Activated T-cell treated with anti-CD3 and anti-CD28 coated beads for 24 hours (primary cell): ENCODE measurements around the gene GDPD3.
"Not testable (repeated sequence)": the region's sequence is repeated elsewhere in the genome, so short reads cannot be mapped to it uniquely, and the experiment has no call there.

Experiments
- DNase-seq: peaks from one replicate; pipeline ENCODE4 v3.0.0-alpha.2; 2020; ENCODE audit warnings: low read depth

GDPD3 gene, protein sequence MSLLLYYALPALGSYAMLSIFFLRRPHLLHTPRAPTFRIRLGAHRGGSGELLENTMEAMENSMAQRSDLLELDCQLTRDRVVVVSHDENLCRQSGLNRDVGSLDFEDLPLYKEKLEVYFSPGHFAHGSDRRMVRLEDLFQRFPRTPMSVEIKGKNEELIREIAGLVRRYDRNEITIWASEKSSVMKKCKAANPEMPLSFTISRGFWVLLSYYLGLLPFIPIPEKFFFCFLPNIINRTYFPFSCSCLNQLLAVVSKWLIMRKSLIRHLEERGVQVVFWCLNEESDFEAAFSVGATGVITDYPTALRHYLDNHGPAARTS

DNA sequence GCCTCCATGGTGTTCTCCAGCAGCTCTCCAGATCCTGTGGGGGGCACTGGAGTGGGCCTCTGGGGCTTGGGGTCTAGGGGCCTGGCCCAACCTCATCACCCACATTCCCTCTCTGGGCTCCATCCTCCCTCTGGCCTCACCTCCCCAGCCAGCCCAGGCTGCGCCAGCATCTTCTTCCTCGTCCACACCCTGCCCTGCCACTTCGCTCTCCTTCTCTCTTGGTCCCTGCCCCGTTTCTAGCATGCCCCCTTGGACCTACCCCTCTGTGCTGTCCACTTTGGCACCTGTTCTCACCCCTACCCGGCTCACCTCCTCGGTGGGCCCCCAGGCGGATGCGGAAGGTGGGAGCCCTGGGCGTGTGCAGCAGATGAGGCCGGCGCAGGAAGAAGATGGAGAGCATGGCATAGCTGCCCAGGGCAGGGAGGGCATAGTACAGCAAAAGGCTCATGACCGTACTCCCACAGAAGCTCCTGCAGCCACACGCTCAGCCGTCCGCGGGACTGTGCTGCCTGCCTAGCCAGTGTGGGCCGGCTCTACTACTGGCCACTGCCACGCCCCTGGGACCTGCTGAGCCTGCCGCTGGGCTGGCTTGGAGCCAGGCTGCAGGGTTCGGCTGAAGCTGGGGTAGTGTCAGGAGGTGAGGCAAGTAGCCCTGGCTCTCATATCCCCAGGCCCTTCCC is at the start of gene GDPD3:
Gene GDPD3, minus strand, starts transcription at position 507 of the 680 bp plus-strand sequence. Its CDS starts 59 bp downstream, at position 448.
- no peak for DNase-seq

DNA sequence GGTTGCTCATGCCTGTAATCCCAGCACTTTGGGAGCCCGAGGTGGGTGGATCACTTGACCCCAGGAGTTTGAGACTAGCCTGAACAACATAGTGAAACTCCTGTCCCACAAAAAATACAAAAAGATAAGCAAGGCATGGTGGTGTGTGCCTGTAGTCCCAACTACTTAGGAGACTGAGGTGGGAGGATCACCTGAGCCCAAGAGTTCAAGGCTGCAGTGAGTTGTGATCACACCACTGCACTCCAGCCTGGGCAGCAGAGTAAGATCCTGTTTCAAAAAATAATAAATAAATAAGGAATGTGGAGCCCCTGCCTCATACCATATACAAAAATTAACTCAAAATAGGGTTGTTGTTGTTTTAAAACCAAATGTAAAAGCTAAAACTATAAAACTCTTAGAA is 43.9 kb upstream of the GDPD3 start:
- no peak for DNase-seq

DNA sequence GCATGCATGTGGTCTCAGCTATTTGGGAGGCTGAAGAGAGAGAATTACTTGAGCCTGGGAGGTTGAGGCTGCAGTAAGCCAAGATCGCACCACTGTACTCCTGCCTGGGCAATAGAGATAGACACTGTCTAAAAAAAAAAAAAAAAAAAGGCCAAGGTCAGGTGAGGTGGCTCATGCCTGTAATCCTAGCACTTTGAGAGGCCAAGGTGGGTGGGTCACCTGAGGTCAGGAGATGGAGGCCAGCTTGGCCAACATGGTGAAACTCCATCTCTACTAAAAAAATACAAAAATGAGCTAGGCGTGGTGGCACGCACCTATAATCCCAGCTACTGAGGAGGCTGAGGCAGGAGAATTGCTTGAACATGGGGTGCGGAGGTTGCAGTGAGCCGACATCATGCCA is 41.9 kb upstream of the GDPD3 start:
- DNase-seq = no peak

DNA sequence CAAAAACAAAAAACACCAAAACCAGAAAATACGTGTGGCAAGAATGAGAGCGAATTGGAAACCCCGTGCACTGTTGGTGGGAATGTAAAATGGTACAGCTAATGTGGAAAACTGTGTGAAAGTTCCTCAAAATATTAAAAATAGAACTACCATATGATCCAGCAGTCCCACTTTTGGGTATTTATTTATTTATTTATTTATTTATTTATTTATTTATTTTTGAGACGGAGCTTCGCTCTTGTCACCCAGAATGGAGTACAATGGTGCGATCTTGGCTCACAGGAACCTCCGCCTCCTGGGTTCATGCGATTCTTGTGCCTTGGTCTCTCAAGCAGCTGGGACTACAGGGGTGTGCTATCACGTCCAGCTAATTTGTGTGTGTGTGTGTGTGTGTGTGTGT is 39.2 kb upstream of the GDPD3 start:
- no peak for DNase-seq

DNA sequence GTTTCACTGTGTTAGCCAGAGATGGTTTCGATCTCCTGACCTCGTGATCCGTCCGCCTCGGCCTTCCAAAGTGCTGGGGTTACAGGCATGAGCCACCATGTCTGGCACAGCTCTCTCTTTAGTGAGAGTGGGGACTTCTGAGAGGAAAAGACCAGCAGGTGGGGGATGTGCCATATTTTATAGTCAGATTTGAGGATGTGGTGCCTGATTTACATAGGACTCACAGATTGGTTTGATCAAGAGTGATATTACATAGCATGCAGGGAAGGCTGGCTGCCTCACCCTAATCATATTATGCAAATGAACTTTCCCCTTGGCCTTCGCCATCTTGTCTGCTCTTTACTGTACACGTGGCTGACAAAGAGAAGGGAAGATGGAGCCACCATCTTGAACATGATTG is 37.8 kb upstream of the GDPD3 start:
- DNase-seq = no peak

DNA sequence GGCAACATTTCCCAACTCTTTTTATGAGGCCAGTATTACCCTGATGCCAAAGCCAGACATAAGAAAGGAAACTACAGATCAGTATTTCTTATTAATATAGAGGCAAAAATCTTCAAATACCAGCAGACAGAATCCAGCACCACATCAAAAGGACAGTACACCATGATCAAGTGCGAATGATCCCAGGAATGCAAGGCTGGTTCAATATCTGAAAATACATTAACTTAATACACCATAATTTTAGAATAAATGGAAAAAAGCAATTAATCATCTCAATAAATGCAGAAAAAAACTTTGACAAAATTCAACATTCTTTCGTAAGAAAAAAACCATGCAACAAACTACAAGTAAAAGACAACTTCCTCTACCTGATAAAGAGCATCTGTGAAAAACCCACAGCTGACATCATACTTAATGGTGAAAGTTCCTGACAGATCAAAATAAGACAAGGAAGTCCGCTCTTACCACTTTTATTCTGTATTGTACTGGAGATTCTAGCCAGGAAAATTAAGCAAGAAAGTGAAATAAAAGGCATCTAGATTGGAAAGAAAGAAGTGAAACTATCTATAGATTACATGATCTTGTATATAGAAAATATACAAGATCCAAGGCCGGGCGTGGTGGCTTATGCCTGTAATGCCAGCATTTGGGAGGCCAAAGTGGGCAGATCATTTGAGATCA is 36.1 kb upstream of the GDPD3 start:
- DNase-seq = no peak

DNA sequence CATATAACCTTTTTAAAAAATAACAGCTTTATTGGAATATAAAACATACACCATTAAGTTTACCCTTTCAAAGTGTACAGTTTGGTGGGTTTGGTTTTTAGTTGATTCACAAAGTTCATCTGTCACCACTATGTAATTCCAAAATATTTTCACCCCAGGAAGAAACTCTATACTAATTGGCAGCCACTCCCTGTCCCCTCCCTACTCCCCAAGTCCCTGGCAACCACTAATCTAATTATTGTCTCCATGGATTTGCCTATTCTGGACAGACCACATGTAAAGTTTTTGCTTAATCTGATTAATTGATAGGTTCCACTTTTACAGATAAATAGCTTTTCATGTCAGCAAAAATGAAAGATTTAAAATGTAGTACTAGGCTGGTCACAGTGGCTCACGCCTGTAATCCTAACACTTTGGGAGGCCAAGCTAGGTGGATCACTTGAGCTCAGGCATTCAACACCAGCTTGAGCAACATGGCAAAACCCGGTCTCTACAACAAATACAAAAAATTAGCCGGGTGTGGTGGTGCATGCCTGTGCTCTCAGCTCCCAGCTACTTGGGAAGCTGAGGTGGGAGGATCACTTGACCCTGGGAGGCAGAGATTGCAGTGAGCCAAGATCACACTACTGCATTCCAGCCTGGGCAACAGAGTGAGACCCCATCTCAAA is 34.6 kb upstream of the GDPD3 start:
- no peak for DNase-seq

DNA sequence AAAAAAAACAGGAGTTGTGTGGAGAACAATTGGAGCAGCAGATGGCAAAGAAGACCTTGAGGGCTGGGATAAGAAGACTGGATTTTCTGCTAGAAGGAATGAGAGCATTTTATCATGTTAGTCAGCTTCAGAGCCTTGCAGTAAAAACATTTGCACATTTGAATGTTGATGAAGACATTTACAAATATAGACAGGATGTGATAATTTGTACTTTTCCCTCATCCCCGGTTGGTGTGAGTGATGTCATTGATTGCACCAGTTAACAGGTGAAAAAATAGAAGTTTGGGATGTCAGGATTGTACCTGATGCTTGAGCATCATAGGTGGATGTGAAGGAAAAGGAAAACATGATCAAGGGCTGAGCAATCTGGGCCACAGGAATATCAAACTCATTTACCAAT is 32.3 kb upstream of the GDPD3 start:
- no peak for DNase-seq

DNA sequence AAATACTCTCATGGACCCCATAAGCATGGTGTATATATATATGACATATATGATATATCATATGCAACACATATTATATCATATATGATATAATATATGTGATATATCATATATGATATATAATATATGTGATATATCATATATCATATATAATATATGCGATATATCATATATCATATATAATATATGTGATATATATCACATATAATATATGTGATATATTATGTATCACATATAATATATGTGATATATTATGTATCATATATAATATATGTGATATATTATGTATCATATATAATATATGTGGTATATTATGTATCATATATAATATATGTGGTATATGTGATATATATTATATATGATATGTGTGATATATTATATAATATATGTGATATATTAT is 31.6 kb upstream of the GDPD3 start:
- no peak for DNase-seq

DNA sequence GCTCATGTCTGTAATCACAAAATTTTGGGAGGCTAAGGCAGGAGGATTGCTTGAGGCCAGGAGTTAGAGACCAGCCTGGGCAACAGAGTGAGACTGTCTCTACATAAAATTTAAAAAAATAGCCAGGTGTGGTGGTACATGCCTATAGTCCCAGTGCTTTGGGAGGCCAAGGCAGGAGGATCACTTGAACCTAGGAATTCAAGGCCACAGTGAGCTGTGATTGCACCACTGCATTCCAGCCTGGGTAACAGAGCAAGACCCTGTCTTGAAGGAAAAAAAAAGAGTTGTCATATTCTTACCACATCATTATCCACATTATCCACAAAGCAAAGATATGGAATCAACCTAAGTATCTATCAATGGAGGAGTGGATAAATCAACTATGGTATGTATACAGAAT is 30.7 kb upstream of the GDPD3 start:
- DNase-seq = no peak

DNA sequence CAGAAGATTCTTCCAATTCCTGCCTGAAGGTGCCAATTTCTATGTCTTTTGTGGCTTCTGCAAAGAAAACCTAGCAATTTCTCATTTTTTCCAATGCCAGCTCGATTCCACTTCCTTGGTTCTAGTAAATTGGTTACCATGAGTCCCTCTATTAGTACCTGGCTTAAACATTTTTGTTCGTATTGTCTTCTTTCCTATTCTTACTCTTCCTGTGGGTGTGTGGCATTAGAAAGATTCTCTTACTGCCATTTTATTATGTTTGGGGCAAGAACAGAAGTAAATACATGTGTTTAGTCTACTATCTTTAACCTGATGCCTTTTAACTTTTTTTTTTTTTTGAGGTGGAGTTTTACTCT is 30.0 kb upstream of the GDPD3 start:
- no peak for DNase-seq

DNA sequence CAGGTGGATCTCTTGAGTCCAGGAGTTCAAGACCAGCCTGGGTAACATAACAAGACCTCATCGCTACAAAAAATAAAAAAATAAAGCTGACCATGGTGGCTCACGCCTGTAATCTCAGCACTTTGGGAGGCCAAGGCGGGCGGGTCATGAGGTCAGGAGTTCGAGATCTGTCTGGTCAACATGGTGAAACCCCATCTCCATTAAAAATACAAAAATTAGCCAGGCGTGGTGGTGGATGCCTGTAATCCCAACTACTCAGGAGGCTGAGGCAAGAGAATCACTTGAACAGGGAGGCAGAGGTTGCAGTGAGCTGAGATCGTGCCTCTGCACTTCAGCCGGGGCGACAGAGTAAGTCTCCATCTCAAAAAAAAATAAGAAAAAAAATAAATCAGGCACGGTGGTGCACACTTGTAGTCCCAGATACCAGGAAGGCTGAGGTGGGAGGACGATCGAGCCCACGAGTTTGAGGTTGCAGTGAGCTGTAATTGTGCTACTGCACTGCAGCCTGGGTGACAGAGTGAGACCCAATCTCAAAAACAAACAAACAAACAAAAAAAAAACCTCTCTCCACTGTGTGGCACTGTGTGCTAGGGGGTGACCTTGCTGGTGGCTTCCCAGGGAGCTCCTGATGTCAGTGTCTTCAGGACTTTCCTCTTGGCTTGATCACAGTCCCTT is 29.5 kb upstream of the GDPD3 start:
- DNase-seq = no peak

DNA sequence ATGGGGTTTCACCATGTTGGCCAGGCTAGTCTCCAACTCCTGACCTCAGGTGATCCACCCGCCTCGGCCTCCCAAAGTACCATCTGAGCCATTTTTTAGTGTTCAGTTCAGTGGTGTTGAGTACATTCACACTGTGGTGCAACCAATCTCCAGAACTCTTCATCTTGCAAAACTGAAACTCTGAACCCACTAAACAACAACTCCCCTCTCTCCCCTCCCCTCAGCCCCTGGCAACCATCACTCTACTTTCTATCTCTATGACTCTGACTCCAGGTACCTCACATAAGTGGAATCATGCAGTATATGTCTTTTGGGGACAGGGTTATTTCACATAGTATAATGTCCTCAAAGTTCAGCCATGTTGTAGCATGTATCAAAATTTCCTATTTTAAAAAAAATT is 28.4 kb upstream of the GDPD3 start:
- DNase-seq = no peak

DNA sequence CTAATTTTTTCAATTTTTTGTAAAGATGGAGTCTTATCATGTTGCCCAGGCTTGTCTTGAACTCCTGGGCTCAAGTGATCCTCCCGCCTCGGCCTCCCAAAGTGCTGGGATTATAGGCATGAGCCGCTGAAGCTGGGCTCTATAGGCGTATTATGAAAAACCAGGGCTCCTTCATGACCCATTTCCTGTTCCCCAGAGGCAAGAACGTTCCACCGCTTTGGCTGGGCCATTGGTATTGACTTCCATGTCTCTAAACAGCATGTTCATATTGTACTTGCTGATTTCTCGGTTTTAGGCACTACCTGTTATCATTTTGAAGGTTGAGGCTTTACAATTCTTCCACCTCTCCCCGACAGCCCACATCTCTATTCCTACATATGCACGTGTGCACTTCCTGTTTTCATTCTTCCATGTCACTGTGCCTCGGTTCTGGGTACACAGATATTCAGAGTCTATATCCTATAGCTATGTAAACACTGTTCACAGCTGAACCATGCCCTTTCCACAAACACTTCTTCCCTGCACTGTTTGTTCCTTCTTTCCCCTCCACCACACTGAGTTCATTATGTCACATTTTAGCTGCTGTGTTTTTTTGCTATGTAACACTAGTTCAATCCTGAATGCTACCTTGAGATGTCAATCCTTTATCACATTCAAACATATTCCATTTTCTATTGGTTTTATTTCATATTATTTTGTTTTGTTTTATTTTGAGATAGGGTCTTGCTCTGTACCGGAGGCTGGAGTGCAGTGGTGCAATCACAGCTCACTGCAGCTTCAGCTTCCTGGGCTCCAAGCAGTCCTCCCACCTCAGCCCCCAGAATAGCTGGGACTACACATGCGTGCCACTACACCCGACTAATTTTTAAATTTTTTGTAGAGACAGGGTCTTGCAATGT is 26.5 kb upstream of the GDPD3 start:
- DNase-seq = no peak

DNA sequence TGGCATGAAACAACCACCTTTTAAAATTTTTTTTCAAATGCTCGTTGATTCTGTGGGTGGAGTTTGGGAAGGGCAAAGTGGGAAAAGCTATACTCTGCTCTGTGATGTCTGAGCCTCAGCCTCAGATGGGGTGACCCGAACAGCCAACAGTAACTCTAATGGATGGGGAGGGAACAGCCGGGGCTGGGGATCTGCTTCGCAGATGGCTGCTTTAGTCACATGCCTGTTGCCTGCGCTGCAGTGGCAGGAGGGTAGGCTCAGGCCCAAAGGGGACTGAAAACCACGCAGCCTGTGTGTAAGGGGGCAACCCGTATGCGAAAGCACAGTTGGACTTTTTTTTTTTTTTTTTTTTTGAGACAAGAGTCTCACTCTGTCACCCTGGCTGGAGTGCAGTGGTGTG is 24.6 kb upstream of the GDPD3 start:
- DNase-seq = no peak

DNA sequence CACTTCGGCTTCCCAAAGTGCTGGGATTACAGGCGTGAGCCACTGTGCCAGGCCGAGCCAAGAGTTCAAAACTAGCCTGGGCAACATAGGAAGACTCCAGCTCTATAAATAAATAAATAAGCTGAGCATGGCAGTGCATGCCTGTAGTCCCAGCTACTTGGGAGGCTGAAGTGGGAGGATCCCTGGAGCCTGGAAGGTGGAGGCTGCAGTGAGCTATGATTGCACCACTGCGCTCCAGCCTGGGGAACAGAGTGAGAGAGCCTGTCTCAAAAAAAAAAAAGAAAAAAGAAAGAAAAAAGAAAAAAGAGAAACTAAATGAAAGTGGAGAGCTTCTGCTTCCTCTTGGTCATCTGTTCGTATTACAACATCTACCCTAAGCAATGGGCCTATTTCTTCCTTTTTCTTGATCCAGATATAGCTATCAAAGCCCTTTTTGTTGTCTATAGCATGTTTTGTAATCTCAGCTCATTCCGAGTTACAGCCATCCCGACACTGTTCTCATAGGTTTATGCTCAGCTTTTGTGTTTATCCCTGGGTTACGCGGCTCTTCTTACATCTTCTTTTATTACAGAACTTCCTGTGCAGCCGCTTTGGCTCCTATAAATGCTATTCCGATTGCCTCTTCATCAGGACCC is 23.8 kb upstream of the GDPD3 start:
- no peak for DNase-seq

DNA sequence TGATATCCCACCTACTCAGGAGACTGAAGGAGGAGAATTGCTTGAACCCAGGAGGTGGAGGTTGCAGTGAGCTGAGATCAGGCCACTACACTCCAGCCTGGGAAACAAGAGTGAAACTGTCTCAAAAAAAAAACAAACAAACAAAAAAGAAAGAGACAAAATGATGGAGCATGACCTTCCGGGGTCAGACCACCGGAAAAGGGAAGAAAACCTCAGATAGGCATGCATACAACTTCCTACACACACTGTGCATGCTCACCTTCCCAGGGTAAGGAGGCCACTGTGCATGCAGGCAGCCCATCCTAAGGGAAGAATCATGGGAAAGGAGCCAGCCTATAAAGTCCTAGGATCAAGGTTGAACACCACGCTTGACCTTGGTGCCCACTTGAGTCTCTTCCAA is 19.3 kb upstream of the GDPD3 start:
- DNase-seq = no peak

DNA sequence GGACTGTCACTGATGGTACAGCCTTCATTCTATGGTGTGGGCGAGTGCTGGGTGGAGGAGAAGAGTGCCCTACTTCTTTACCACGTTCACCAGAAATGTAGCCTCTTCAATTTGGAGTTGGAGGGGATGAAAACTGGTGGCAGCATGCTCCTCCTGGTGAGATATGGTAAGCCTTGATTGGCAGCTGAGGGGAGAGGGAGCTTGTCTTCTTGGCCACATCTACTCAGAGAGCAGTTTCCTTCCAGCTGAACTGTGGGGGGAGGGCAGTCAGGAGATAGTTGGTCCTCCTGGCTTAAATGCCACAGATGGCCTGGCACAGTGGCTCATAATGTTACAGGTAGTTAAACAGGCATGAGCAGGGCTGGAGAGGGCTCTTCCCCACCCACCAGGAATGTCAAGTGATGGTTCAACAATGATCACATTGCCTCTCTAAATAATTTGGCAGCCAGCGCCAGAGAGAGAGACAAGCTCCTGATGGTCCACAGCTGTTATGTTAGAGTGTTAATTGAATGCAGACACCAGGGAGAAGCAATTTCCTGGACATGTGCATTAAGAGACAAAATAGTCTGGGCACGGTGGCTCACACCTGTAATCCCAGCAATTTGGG is 18.6 kb upstream of the GDPD3 start:
- DNase-seq = no peak

DNA sequence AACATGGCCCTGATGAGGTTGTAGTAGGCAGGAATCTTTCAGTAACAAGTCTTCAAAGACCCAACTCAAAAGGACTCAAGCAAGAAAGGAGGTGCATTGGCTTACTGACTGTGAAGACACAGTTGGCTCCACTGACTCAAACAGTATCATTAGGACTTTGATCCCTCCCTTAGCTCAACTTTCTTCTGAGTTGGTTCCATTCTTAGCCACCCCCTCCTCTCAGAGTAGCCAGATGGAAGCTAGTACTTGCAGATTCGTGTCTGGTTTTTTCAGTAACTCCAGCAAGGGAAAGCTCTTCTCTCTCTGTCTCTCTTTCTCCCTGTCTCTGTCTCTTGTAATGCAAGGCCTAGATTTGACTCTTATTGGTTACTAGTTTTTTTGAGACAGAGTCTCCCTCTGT is 14.7 kb upstream of the GDPD3 start:
- DNase-seq = no peak

DNA sequence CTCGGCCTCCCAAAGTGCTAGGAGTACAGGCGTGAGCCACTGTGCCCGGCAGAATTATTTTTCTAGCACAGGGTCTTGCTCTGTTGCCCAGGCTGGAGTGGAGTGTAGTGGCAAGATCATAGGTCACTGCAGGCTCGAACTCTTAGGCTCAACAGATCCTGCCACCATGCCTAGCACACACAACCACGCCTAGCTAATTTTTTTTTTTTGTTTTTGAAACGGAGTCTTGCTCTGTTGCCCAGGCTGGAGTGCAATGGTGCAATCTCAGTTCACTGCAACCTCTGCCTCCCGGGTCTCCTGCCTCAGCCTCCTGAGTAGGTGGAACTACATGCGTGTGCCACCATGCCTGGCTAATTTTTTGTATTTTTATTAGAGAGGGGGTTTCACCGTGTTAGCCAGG is 12.4 kb upstream of the GDPD3 start:
- not testable (repeated sequence) for DNase-seq
